ENCODE results near the gene DNAH6.

DNAH6 gene

DNA sequence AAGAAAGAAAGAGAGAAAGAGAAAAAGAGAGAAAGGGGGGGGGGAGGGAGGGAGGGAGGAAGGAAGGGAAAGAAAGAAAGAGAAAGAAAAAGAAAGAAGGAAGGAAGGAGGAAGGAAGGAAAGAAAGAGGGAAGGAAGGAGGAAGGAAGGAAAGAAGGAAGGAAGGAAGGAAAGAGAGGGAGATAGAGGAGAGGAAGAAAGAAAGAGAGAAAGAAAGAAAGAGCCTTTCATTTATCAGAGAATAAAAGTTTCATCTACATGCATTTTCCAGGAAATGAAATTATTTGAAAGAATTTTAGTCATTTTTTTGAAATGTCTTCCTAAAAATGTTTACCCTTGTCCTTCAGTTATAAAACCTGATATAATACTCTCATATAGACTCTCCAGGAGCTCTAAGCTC, 192.1 kb downstream of the DNAH6 start:
- no peak overlapping the region for H3K27ac ChIP-seq
- TF ChIP-seq CTCF (conservative IDR thresholded peaks at IDR 0.05), result no peak

DNA sequence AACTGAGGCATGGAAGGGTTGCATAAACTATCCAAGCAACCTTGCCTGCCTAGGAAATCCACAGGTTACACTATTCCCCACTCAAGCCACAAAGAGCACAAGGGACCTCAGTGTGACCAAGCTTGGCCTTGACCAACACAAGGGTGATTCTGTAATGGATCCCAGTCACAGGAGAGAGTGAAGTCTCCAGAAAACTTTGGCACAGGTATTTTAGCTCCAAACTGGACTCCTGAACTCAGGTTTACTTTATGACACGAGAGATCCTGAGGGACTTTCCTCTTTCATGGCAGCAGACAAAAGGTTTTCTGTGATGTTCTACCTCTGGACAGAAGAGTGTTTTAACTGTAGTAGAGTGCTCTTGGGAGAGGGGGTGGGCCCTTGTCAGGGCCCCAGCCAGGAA, 195.4 kb downstream of the DNAH6 start:
- TF ChIP-seq CTCF (conservative IDR thresholded peaks at IDR 0.05), result no peak
- no peak overlapping the region for H3K27ac ChIP-seq

GRCh38 chr2:84713441-84713840, 197.1 kb downstream of the DNAH6 start:
- H3K27ac ChIP-seq, result no peak overlapping the region
- TF ChIP-seq CTCF (conservative IDR thresholded peaks at IDR 0.05), result no peak

- H3K27ac ChIP-seq, result no peak overlapping the region
- TF ChIP-seq CTCF (conservative IDR thresholded peaks at IDR 0.05), result no peak
Measured at GRCh38 chr2:84716564-84716963, 200.3 kb downstream of the DNAH6 start.

GRCh38 chr2:84717302-84717701, 201.0 kb downstream of the DNAH6 start:
- no peak overlapping the region for H3K27ac ChIP-seq
- no peak for TF ChIP-seq CTCF (conservative IDR thresholded peaks at IDR 0.05)

GRCh38 chr2:84719434-84719833, 203.1 kb downstream of the DNAH6 start:
- H3K27ac ChIP-seq, result no peak overlapping the region
- no peak for TF ChIP-seq CTCF (conservative IDR thresholded peaks at IDR 0.05)

DNA sequence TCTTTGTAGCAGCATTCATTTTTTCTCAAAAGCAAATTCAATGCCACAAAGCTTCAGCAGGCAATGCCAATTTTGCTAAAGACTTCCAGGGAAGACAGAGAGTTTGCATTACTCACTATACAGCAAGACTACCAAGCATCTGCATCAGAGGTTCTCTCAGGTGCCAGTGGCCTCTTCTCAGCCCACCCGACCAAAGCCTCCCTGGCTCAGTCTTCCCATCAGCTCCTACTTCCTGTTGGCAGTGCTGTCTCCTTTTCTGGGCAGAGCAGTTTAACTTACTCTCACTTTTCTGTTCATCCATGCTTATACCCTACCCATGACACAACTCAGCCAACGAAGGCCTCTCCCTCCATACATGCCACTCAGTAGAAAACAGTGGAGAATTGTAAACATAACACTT, 207.5 kb downstream of the DNAH6 start:
- no peak overlapping the region for H3K27ac ChIP-seq
- no peak for TF ChIP-seq CTCF (conservative IDR thresholded peaks at IDR 0.05)

DNA sequence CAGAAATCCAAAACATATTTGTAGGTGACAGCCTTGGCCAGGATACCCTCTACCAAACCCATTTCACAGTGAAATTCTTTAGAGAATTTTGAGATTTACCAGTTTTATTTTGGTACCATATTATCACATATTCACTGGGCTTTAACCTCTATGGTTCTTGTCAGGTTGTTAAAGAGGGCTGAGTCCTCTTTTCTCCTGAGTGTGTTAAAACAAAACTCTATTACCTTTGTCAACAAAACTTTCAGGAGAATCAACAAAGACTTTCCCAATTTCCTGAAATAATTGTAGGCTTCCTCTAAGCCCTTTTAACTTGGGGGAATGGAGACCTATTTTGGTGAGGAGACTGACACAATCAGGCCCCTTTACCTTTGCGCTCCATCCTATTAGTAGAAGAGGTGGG, 209.4 kb downstream of the DNAH6 start:
- TF ChIP-seq CTCF (conservative IDR thresholded peaks at IDR 0.05), result no peak
- no peak overlapping the region for H3K27ac ChIP-seq
